HG02884 (cell line): ENCODE data around the gene TP73.

Experiments used
- ATAC-seq: cut with Tn5 transposase; IDR thresholded peaks from one replicate; pipeline ENCODE4 v1.9.1; 2021; ENCODE audit warnings: mild to moderate bottlenecking, moderate library complexity; ENCODE audit not compliant: unreplicated experiment

Gene TP73

GRCh38 chr1:3683992-3684391, 31.7 kb downstream of the TP73 start:
- ATAC-seq, result no peak

GRCh38 chr1:3685222-3685621, 32.9 kb downstream of the TP73 start:
- no peak for ATAC-seq

- no peak for ATAC-seq
These were observed 33.6 kb downstream of the TP73 start for GRCh38 chr1:3685906-3686305.

GRCh38 chr1:3687504-3687903, 35.2 kb downstream of the TP73 start:
- no peak for ATAC-seq

- no peak for ATAC-seq
These were observed 36.2 kb downstream of the TP73 start for GRCh38 chr1:3688356-3689137.

- ATAC-seq, result no peak
These were observed 36.9 kb downstream of the TP73 start for GRCh38 chr1:3689138-3689750.

GRCh38 chr1:3690282-3691065, 38.2 kb downstream of the TP73 start:
- ATAC-seq, result no peak

- ATAC-seq, result no peak
These were observed 39.3 kb downstream of the TP73 start for GRCh38 chr1:3691421-3692204.

- no peak for ATAC-seq
These were observed 40.3 kb downstream of the TP73 start for GRCh38 chr1:3692598-3692997.

GRCh38 chr1:3693321-3693720, 41.0 kb downstream of the TP73 start:
- ATAC-seq, result no peak

GRCh38 chr1:3695326-3696217, 43.3 kb downstream of the TP73 start:
- ATAC-seq, result no peak

- ATAC-seq, result no peak
These were observed 44.4 kb downstream of the TP73 start for GRCh38 chr1:3696689-3697088.

GRCh38 chr1:3697104-3697503, 44.8 kb downstream of the TP73 start:
- ATAC-seq, result no peak

- no peak for ATAC-seq
These were observed 45.5 kb downstream of the TP73 start for GRCh38 chr1:3697810-3698209.

- ATAC-seq, result no peak
These were observed 46.5 kb downstream of the TP73 start for GRCh38 chr1:3698660-3699408.

GRCh38 chr1:3699596-3699995, 47.3 kb downstream of the TP73 start:
- ATAC-seq, result no peak

- no peak for ATAC-seq
These were observed 48.3 kb downstream of the TP73 start for GRCh38 chr1:3700631-3701030.

- ATAC-seq, result no peak
These were observed 50.2 kb downstream of the TP73 start for GRCh38 chr1:3702528-3702927.

- ATAC-seq, result no peak
These were observed 50.8 kb downstream of the TP73 start for GRCh38 chr1:3702990-3703728.
